ENCODE measurements around the gene LCE7A.

Gene LCE7A

GRCh38 chr1:152880316-152880715 is 20.5 kb downstream of the LCE7A start:
- DNase-seq (ENCODE audit: low spot score), result no peak

- DNase-seq (ENCODE audit: low spot score), result no peak
These were observed 21.1 kb downstream of the LCE7A start for GRCh38 chr1:152880907-152881306.

GRCh38 chr1:152884085-152884484 is 24.3 kb downstream of the LCE7A start:
- no peak for DNase-seq (ENCODE audit: low spot score)

GRCh38 chr1:152884506-152884905 is 24.7 kb downstream of the LCE7A start:
- no peak for DNase-seq (ENCODE audit: low spot score)

GRCh38 chr1:152884966-152885624 is 25.3 kb downstream of the LCE7A start:
- no peak for DNase-seq (ENCODE audit: low spot score)

- no peak for DNase-seq (ENCODE audit: low spot score)
These were observed 26.3 kb downstream of the LCE7A start for GRCh38 chr1:152886085-152886484.

- DNase-seq (ENCODE audit: low spot score), result no peak
These were observed 27.1 kb downstream of the LCE7A start for GRCh38 chr1:152886758-152887409.

- DNase-seq (ENCODE audit: low spot score), result no peak
These were observed 28.3 kb downstream of the LCE7A start for GRCh38 chr1:152888126-152888525.

GRCh38 chr1:152899027-152899426 is 39.2 kb downstream of the LCE7A start:
- no peak for DNase-seq (ENCODE audit: low spot score)

- DNase-seq (ENCODE audit: low spot score), result no peak
These were observed 40.1 kb downstream of the LCE7A start for GRCh38 chr1:152899883-152900282.

- DNase-seq (ENCODE audit: low spot score), result no peak
These were observed 41.8 kb downstream of the LCE7A start for GRCh38 chr1:152901631-152902030.

- no peak for DNase-seq (ENCODE audit: low spot score)
These were observed 42.8 kb downstream of the LCE7A start for GRCh38 chr1:152902636-152903035.

GRCh38 chr1:152904688-152905440 is 45.1 kb downstream of the LCE7A start:
- DNase-seq (ENCODE audit: low spot score), result no peak

- DNase-seq (ENCODE audit: low spot score), result no peak
These were observed 46.3 kb downstream of the LCE7A start for GRCh38 chr1:152906023-152906565.

- no peak for DNase-seq (ENCODE audit: low spot score)
These were observed 48.1 kb downstream of the LCE7A start, which contains the start of gene IVL for GRCh38 chr1:152907686-152908601. Gene IVL (plus strand): TSS chr1:152908546. CDS start chr1:152909798, 1,252 bp downstream.

GRCh38 chr1:152909206-152909605 is 49.4 kb downstream of the LCE7A start:
- DNase-seq (ENCODE audit: low spot score), result no peak
